GM12892 (cell line): ENCODE results near the gene THADA.
"Not testable (repeated sequence)": the region's sequence is repeated elsewhere in the genome, so short reads cannot be mapped to it uniquely, and the experiment has no call there.

Experiments
- DNase-seq: peaks from one replicate; pipeline ENCODE4 v3.0.0; 2011; ENCODE audit not compliant: insufficient read length
- FAIRE-seq: peaks from 2 replicates; lab custom pipeline; 2011; peaks lifted over from hg19 to GRCh38; lab: Jason Lieb, UNC
- POLR2A ChIP-seq: IDR thresholded peaks from 2 replicates; pipeline ENCODE4 v1.6.1; 2011; ENCODE audit warnings: low read depth, low read length, control low read depth
- POLR2AphosphoS5 ChIP-seq: IDR thresholded peaks from 2 replicates; pipeline ENCODE4 v1.6.1; 2011; ENCODE audit warnings: low read depth, low read length, control low read depth
- TAF1 ChIP-seq: IDR thresholded peaks from 2 replicates; pipeline ENCODE4 v1.6.1; 2011; ENCODE audit warnings: low read depth, mild to moderate bottlenecking, control low read depth, low read length, borderline replicate concordance

Gene THADA

GRCh38 chr2:43193652-43194120, 402.2 kb downstream of the THADA start:
- DNase-seq (no peak), FAIRE-seq (no peak)
- TF ChIP-seq POLR2AphosphoS5 = no peak
- TF ChIP-seq TAF1 = no peak
- no peak for TF ChIP-seq POLR2A

- no peak for DNase-seq
- TF ChIP-seq POLR2A (no peak), POLR2AphosphoS5 (no peak), TAF1 (no peak)
- FAIRE-seq = no peak
Observed at GRCh38 chr2:43192744-43193651, 402.8 kb downstream of the THADA start.

GRCh38 chr2:43191947-43192516, 403.8 kb downstream of the THADA start:
- no peak for DNase-seq
- TF ChIP-seq POLR2AphosphoS5 = no peak
- TF ChIP-seq TAF1 = no peak
- TF ChIP-seq POLR2A = no peak
- no peak for FAIRE-seq

- FAIRE-seq (no peak), DNase-seq (no peak)
- no peak for TF ChIP-seq TAF1
- TF ChIP-seq POLR2A = no peak
- TF ChIP-seq POLR2AphosphoS5 = no peak
Observed at GRCh38 chr2:43190311-43191052, 405.4 kb downstream of the THADA start.

- FAIRE-seq = not testable (repeated sequence)
Observed at GRCh38 chr2:43189861-43190260, 406.0 kb downstream of the THADA start.

GRCh38 chr2:43188561-43189386, 407.1 kb downstream of the THADA start:
- DNase-seq = no peak
- no peak for FAIRE-seq
- TF ChIP-seq TAF1 = no peak
- TF ChIP-seq POLR2AphosphoS5 = no peak
- no peak for TF ChIP-seq POLR2A

More at GRCh38 chr2:43189861-43190260, 406.0 kb downstream of the THADA start:
- not testable (repeated sequence) for DNase-seq

GRCh38 chr2:43186679-43187374, 409.0 kb downstream of the THADA start:
- DNase-seq (no peak), FAIRE-seq (no peak)
- no peak for TF ChIP-seq POLR2A
- no peak for TF ChIP-seq POLR2AphosphoS5
- TF ChIP-seq TAF1 = no peak

GRCh38 chr2:43186321-43186678, 409.5 kb downstream of the THADA start:
- FAIRE-seq (no peak), DNase-seq (no peak)
- TF ChIP-seq TAF1 = no peak
- TF ChIP-seq POLR2A = no peak

- no peak for FAIRE-seq
- DNase-seq = no peak
- TF ChIP-seq POLR2AphosphoS5 = no peak
- no peak for TF ChIP-seq TAF1
- TF ChIP-seq POLR2A = no peak
Observed at GRCh38 chr2:43185146-43185545, 410.7 kb downstream of the THADA start.

- FAIRE-seq = no peak
- no peak for DNase-seq
- TF ChIP-seq TAF1 = no peak
Observed at GRCh38 chr2:43184339-43184895, 411.4 kb downstream of the THADA start.
